Measurements from ENCODE around the gene TTC7B.

The TTC7B gene

GRCh38 chr14:90557516-90557915 is 258.7 kb downstream of the TTC7B start:
- H3K4me3 ChIP-seq (ENCODE audit: low read depth, low read length) = no peak overlapping the region
- TF ChIP-seq, protein P1, sequence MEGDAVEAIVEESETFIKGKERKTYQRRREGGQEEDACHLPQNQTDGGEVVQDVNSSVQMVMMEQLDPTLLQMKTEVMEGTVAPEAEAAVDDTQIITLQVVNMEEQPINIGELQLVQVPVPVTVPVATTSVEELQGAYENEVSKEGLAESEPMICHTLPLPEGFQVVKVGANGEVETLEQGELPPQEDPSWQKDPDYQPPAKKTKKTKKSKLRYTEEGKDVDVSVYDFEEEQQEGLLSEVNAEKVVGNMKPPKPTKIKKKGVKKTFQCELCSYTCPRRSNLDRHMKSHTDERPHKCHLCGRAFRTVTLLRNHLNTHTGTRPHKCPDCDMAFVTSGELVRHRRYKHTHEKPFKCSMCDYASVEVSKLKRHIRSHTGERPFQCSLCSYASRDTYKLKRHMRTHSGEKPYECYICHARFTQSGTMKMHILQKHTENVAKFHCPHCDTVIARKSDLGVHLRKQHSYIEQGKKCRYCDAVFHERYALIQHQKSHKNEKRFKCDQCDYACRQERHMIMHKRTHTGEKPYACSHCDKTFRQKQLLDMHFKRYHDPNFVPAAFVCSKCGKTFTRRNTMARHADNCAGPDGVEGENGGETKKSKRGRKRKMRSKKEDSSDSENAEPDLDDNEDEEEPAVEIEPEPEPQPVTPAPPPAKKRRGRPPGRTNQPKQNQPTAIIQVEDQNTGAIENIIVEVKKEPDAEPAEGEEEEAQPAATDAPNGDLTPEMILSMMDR (IDR thresholded peaks at IDR 0.05; ENCODE audit: low read depth, low read length) = no peak

GRCh38 chr14:90556666-90557450 is 259.4 kb downstream of the TTC7B start:
- no peak overlapping the region for H3K4me3 ChIP-seq (ENCODE audit: low read depth, low read length)
- TF ChIP-seq, protein P1 (IDR thresholded peaks at IDR 0.05; ENCODE audit: low read depth, low read length) = no peak

- H3K4me3 ChIP-seq (ENCODE audit: low read depth, low read length) = no peak overlapping the region
- TF ChIP-seq, protein P1 (IDR thresholded peaks at IDR 0.05; ENCODE audit: low read depth, low read length) = no peak
These were observed 260.2 kb downstream of the TTC7B start for GRCh38 chr14:90556012-90556477.

DNA sequence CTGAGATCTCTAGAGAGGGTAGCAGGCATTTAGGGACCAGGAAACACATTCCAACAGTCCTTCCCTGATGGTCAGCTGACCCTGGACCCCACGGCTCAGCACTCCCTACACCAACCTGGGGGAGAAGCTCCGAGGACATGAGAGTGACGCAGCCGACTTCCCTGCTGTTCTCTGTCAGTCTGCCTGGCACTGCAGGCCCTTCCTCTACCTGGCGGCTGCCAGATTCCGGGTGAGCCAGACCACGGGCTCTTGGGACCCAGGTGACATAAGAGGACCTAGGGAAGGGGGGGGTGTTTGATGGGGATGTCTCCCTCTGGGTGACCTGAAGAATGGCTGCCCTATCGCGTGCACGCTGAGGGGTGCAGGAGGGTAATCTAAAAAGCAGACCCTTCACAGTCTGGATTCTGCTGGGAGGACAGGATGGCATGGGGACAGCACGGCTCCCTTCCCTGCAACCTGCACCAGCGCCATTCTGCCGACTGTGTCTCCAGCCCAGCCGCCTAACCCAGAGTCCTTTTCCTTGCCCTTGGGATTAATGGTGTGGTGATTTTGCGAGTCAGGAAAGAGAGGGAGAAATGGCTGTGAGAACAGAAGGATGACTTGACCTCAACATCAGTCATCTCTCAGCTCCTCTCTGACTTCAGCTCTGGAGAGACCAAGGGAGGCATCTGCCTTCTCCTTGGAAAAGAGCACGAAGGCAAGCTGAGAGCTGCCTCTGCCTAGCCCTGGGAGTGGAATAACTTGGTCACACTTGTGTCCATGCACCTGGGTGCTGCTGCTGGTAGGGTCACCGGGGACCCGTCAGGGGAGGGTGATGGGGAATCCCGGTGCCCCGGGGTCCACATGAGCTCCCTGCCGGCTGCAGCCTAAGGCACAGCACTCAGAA is 260.9 kb downstream of the TTC7B start:
- no peak overlapping the region for H3K4me3 ChIP-seq (ENCODE audit: low read depth, low read length)
- TF ChIP-seq, protein P1 (IDR thresholded peaks at IDR 0.05; ENCODE audit: low read depth, low read length) = no peak

GRCh38 chr14:90554341-90554740 is 261.9 kb downstream of the TTC7B start:
- TF ChIP-seq, protein P1 (IDR thresholded peaks at IDR 0.05; ENCODE audit: low read depth, low read length) = no peak
- H3K4me3 ChIP-seq (ENCODE audit: low read depth, low read length) = no peak overlapping the region

DNA sequence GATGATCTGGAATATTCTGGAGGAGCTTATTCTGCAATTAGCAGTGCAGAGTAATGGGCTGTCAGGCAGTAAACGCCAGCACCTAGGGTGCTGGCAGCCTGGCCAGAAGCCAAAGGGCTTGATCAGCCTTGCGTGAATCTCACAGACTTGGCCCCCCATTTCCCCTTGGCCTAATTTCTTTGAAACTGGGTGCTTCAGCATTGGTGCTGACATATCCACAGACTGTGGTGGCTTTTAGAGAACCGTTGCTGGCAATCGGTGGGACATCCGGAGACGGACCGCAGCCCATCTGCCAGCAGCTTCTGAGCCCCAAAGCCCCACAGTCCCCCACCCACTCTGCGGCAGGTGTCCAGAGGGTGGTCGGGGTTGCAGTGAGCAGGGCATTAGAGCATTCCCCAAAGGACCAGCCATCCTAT is 262.3 kb downstream of the TTC7B start:
- TF ChIP-seq, protein P1 (IDR thresholded peaks at IDR 0.05; ENCODE audit: low read depth, low read length) = no peak
- H3K4me3 ChIP-seq (ENCODE audit: low read depth, low read length) = no peak overlapping the region

Data from WI38 (cell line).